Astrocyte (in vitro differentiated cells and primary cell): ENCODE data around the gene CRTC1. TPM values are rescaled to one million over a fixed set of nuclear protein-coding genes. Genes with fewer than 3 reads are reported as not detected.

Source experiments
- DNase-seq: peaks from one replicate; pipeline ENCODE4 v3.0.0-alpha.2; 2010; ENCODE audit warnings: low read depth
- FAIRE-seq: peaks from 2 replicates; lab custom pipeline; 2011; peaks lifted over from hg19 to GRCh38; lab: Jason Lieb, UNC
- H2AFZ ChIP-seq: 2 replicates; pipeline ENCODE4 v1.6.0; 2012; ENCODE audit warnings: low read depth, low read length, inconsistent platforms
- H3K27ac ChIP-seq: 2 replicates; pipeline ENCODE4 v1.5.1; 2011; ENCODE audit warnings: low read depth, low read length, inconsistent platforms
- H3K27me3 ChIP-seq: 2 replicates; pipeline ENCODE4 v1.6.0; 2011; ENCODE audit warnings: low read length, inconsistent platforms; ENCODE audit not compliant: insufficient read depth
- H3K36me3 ChIP-seq: 2 replicates; pipeline ENCODE4 v1.5.1; 2011; ENCODE audit warnings: low read length, inconsistent platforms; ENCODE audit not compliant: insufficient read depth
- H3K4me1 ChIP-seq: 2 replicates; pipeline ENCODE4 v1.5.1; 2011; ENCODE audit warnings: low read length, inconsistent platforms; ENCODE audit not compliant: insufficient read depth
- H3K4me2 ChIP-seq: 2 replicates; pipeline ENCODE4 v1.6.0; 2012; ENCODE audit warnings: low read length, inconsistent platforms
- H3K4me3 ChIP-seq: 2 replicates; pipeline ENCODE4 v1.5.1; 2011; ENCODE audit warnings: low read depth, mild to moderate bottlenecking, low read length, inconsistent platforms; ENCODE audit not compliant: insufficient read depth
- H3K79me2 ChIP-seq: 2 replicates; pipeline ENCODE4 v1.6.0; 2012; ENCODE audit warnings: mild to moderate bottlenecking, low read length, inconsistent platforms; ENCODE audit not compliant: insufficient read depth
- H3K9ac ChIP-seq: 2 replicates; pipeline ENCODE4 v1.6.0; 2012; ENCODE audit warnings: mild to moderate bottlenecking, low read length, inconsistent platforms
- H3K9me3 ChIP-seq: 2 replicates; pipeline ENCODE4 v1.5.1; 2012; ENCODE audit warnings: low read depth, mild to moderate bottlenecking, low read length, inconsistent platforms; ENCODE audit not compliant: insufficient read depth
- H4K20me1 ChIP-seq: 2 replicates; pipeline ENCODE4 v1.6.0; 2012; ENCODE audit warnings: low read length, inconsistent platforms; ENCODE audit not compliant: insufficient read depth
- H3K27ac Mint-ChIP-seq: one replicate; pipeline ENCODE4 v1.8.0; 2021; ENCODE audit warnings: mild to moderate bottlenecking, mixed read lengths; ENCODE audit not compliant: unreplicated experiment
- H3K27me3 Mint-ChIP-seq: one replicate; pipeline ENCODE4 v1.8.0; 2021; ENCODE audit warnings: low read depth, mixed read lengths; ENCODE audit not compliant: unreplicated experiment
- H3K36me3 Mint-ChIP-seq: one replicate; pipeline ENCODE4 v1.8.0; 2021; ENCODE audit warnings: low read depth, mixed read lengths; ENCODE audit not compliant: unreplicated experiment
- H3K4me1 Mint-ChIP-seq: one replicate; pipeline ENCODE4 v1.8.0; 2021; ENCODE audit warnings: low read depth, mixed read lengths; ENCODE audit not compliant: unreplicated experiment
- H3K4me3 Mint-ChIP-seq: one replicate; pipeline ENCODE4 v1.8.0; 2021; ENCODE audit warnings: mild to moderate bottlenecking, moderate library complexity, mixed read lengths; ENCODE audit not compliant: unreplicated experiment
- H3K9me3 Mint-ChIP-seq: one replicate; pipeline ENCODE4 v1.8.0; 2021; ENCODE audit warnings: mild to moderate bottlenecking, mixed read lengths; ENCODE audit not compliant: unreplicated experiment
- CTCF ChIP-seq: IDR thresholded peaks from 2 replicates; pipeline ENCODE4 v1.5.1; 2011; ENCODE audit warnings: low read depth, mild to moderate bottlenecking, inconsistent platforms, low read length, moderate library complexity; ENCODE audit not compliant: insufficient read depth
- EZH2 ChIP-seq: IDR thresholded peaks from 2 replicates; pipeline ENCODE4 v1.6.1; 2012; ENCODE audit warnings: mild to moderate bottlenecking, low read length, inconsistent platforms; ENCODE audit not compliant: insufficient read depth
- total RNA-seq: library from RNA; stranded (reverse); gene quantifications from 2 replicates; pipeline ENCODE4 v1.2.1, GENCODE V29; 2021

CRTC1 gene
- total RNA-seq, 1 donor from 2014 or later, result 8.4 TPM

DNA sequence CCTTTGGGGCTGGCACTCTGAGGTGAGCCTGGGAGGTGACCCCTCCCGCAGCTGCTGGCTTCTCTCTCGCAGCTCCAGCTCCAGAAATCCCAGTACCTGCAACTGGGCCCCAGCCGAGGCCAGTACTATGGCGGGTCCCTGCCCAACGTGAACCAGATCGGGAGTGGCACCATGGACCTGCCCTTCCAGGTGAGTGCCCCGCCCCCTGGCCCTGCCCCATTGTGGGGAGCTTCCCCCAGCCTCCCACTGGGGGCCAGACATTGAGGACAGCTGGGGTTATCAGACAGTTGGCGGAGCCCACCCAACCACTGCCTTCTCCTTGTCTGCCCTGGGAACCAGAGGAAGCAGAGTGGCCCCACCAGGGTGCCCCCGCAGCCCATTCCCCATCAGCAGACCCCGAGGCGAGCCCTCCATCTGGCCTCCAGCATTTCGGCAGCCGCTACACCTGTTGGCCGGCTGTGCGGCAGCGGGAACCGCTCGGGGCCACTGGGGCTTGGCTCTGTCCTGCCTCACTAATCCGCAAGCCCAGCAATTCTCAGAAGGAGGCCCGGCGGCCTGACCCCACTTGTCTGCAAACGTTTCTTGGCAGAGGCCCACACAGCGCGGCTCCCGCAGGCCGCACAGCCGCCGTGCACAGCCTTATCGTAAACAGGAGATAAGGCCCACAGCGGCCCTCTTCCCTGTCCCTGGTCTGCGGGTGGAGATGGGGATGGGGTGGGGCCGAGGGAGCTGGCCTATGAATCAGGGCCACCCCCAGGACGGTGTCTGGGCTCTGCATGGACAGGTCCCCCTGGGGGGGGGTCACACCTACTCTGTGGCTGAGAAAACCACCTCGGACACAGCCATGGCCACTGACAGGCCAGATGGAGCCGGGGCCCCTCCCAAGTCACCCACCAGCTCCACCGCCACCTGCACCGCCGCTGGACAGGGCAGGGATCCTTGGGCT, 59.6 kb downstream of the CRTC1 start:
- H3K4me2 ChIP-seq, result no peak overlapping the region
- H3K9ac ChIP-seq, result no peak overlapping the region
- no peaks in the 10 kb centered on the region for H3K9me3 ChIP-seq
- H3K4me3 Mint-ChIP-seq, result no peak overlapping the region
- H3K27ac Mint-ChIP-seq, result no peak overlapping the region
- H3K36me3 ChIP-seq, result no peaks in the 10 kb centered on the region
- no peaks in the 10 kb centered on the region for H3K27me3 ChIP-seq
- H3K27me3 Mint-ChIP-seq, result no peaks in the 10 kb centered on the region
- FAIRE-seq (no peak), DNase-seq (peak; percentile 40)
- H3K36me3 Mint-ChIP-seq, result no peaks in the 10 kb centered on the region
- no peaks in the 10 kb centered on the region for H3K9me3 Mint-ChIP-seq
- no peaks in the 10 kb centered on the region for H3K79me2 ChIP-seq
- no peak overlapping the region for H3K27ac ChIP-seq
- H3K4me3 ChIP-seq, result no peak overlapping the region
- H3K4me1 Mint-ChIP-seq, result no peaks in the 10 kb centered on the region
- no peaks in the 10 kb centered on the region for H3K4me1 ChIP-seq
- peaks cover 59% of the 10 kb centered on the region for H4K20me1 ChIP-seq
- TF ChIP-seq EZH2 (no peak), CTCF (no peak)
- H2AFZ ChIP-seq, result no peak overlapping the region

- H3K27ac ChIP-seq, result no peak overlapping the region
- Mint-ChIP-seq H3K4me1 (no peaks in the 10 kb centered on the region), H3K9me3 (no peaks in the 10 kb centered on the region), H3K36me3 (no peaks in the 10 kb centered on the region), H3K27ac (no peak overlapping the region), H3K4me3 (no peak overlapping the region), H3K27me3 (peaks cover 2% of the 10 kb centered on the region)
- H2AFZ ChIP-seq, result no peak overlapping the region
- no peak for DNase-seq
- no peak overlapping the region for H3K4me2 ChIP-seq
- H3K9me3 ChIP-seq, result no peaks in the 10 kb centered on the region
- no peak for TF ChIP-seq EZH2
- TF ChIP-seq CTCF, result no peak
- H3K4me3 ChIP-seq, result no peak overlapping the region
- FAIRE-seq, result no peak
- H3K79me2 ChIP-seq, result no peaks in the 10 kb centered on the region
- no peak overlapping the region for H3K9ac ChIP-seq
- no peaks in the 10 kb centered on the region for H3K36me3 ChIP-seq
- peaks cover 59% of the 10 kb centered on the region for H4K20me1 ChIP-seq
- no peaks in the 10 kb centered on the region for H3K4me1 ChIP-seq
- H3K27me3 ChIP-seq, result no peaks in the 10 kb centered on the region
These were observed 60.4 kb downstream of the CRTC1 start for GRCh38 chr19:18743784-18744418.
